Neural progenitor cell (in vitro differentiated cells): Measurements from ENCODE around the gene ARF1. TPM values are rescaled to one million over a fixed set of nuclear protein-coding genes. Genes with fewer than 3 reads are reported as not detected.

Experiments used
- DNase-seq: peaks from one replicate; pipeline ENCODE4 v3.0.0-alpha.2; 2016; ENCODE audit warnings: low spot score
- H2AFZ ChIP-seq: fragments of 200-600 bp; sonication (generic); replicated peaks from 2 replicates; pipeline ENCODE4 v1.6.1; 2016; ENCODE audit warnings: antibody characterized with exemption
- H3F3A ChIP-seq: fragments of 200-600 bp; sonication (generic); 2 replicates; pipeline ENCODE4 v1.6.1; 2016; ENCODE audit warnings: antibody characterized with exemption, low read depth
- H3K27ac ChIP-seq: fragments of 200-600 bp; sonication (generic); 2 replicates; pipeline ENCODE4 v1.5.1; 2016; ENCODE audit warnings: mild to moderate bottlenecking
- H3K27me3 ChIP-seq: fragments of 200-600 bp; sonication (generic); 2 replicates; pipeline ENCODE4 v1.6.1; 2016; ENCODE audit warnings: mild to moderate bottlenecking, moderate library complexity
- H3K36me3 ChIP-seq: fragments of 200-600 bp; sonication (generic); 2 replicates; pipeline ENCODE4 v1.5.1; 2016
- H3K4me1 ChIP-seq: fragments of 200-600 bp; sonication (generic); 2 replicates; pipeline ENCODE4 v1.6.1; 2016; ENCODE audit warnings: mixed run types
- H3K4me2 ChIP-seq: fragments of 200-600 bp; sonication (generic); 2 replicates; pipeline ENCODE4 v1.6.1; 2016
- H3K4me3 ChIP-seq: fragments of 200-600 bp; sonication (generic); 2 replicates; pipeline ENCODE4 v1.5.1; 2016
- H3K79me2 ChIP-seq: fragments of 200-600 bp; sonication (generic); 2 replicates; pipeline ENCODE4 v1.6.1; 2016; ENCODE audit warnings: low read depth
- H3K9ac ChIP-seq: fragments of 200-600 bp; sonication (generic); 2 replicates; pipeline ENCODE4 v1.6.1; 2016
- H3K9me3 ChIP-seq: fragments of 200-600 bp; sonication (generic); 2 replicates; pipeline ENCODE4 v1.5.1; 2016; ENCODE audit warnings: low read depth
- H4K20me1 ChIP-seq: fragments of 200-600 bp; sonication (generic); 2 replicates; pipeline ENCODE4 v1.6.1; 2016; ENCODE audit warnings: low read depth
- H3K27ac Mint-ChIP-seq: 3 replicates; pipeline ENCODE4 v1.8.0; 2021; ENCODE audit warnings: mixed read lengths
- H3K27me3 Mint-ChIP-seq: 2 replicates; pipeline ENCODE4 v1.8.0; 2022; ENCODE audit warnings: low read depth, mild to moderate bottlenecking, inconsistent platforms, moderate library complexity, mixed read lengths; ENCODE audit not compliant: insufficient read depth
- H3K36me3 Mint-ChIP-seq: 3 replicates; pipeline ENCODE4 v1.8.0; 2021; ENCODE audit warnings: mixed read lengths
- H3K4me1 Mint-ChIP-seq: 3 replicates; pipeline ENCODE4 v1.8.0; 2021; ENCODE audit warnings: mixed read lengths
- H3K4me3 Mint-ChIP-seq: 3 replicates; pipeline ENCODE4 v1.8.0; 2021; ENCODE audit warnings: mild to moderate bottlenecking, moderate library complexity, mixed read lengths
- H3K9me3 Mint-ChIP-seq: 3 replicates; pipeline ENCODE4 v1.8.0; 2020; ENCODE audit warnings: mixed read lengths
- EZH2 ChIP-seq: fragments of 200-600 bp; sonication (generic); IDR thresholded peaks from 2 replicates; pipeline ENCODE4 v1.6.1; 2017; ENCODE audit warnings: antibody characterized with exemption, mild to moderate bottlenecking, moderate library complexity
- EZH2phosphoT487 ChIP-seq: fragments of 200-600 bp; sonication (generic); IDR thresholded peaks from 2 replicates; pipeline ENCODE4 v1.6.1; 2017; ENCODE audit warnings: antibody characterized with exemption
- total RNA-seq: library from RNA; depleted of rRNA; stranded (reverse); fragments of >200 nt; gene quantifications from 2 replicates; pipeline ENCODE4 v1.2.3, GENCODE V29; 2015; ENCODE audit warnings: low replicate concordance
- TF ChIP-seq, protein P1 (sequence below): fragments of 200-600 bp; sonication (generic); IDR thresholded peaks from 2 replicates; pipeline ENCODE4 v1.5.1; 2017; ENCODE audit warnings: antibody characterized with exemption, mild to moderate bottlenecking

ARF1 gene
- total RNA-seq, 1 donor from 2014 or later, result 95.1 TPM

- peaks cover 14% of the 10 kb centered on the region for H4K20me1 ChIP-seq
- H2AFZ ChIP-seq, result no peak overlapping the region
- H3K36me3 ChIP-seq, result no peaks in the 10 kb centered on the region
- H3K9ac ChIP-seq, result no peak overlapping the region
- H3K36me3 Mint-ChIP-seq, result no peaks in the 10 kb centered on the region
- peaks cover 10% of the 10 kb centered on the region for H3K27me3 Mint-ChIP-seq
- H3K79me2 ChIP-seq, result peaks cover 45% of the 10 kb centered on the region
- no peak overlapping the region for H3K4me2 ChIP-seq
- no peaks in the 10 kb centered on the region for H3K9me3 Mint-ChIP-seq
- peaks cover 7% of the 10 kb centered on the region for H3F3A ChIP-seq
- H3K4me1 Mint-ChIP-seq, result peaks cover 19% of the 10 kb centered on the region
- H3K27ac ChIP-seq, result no peak overlapping the region
- H3K27ac Mint-ChIP-seq, result no peak overlapping the region
- no peak for DNase-seq
- H3K27me3 ChIP-seq, result peaks cover 14% of the 10 kb centered on the region
- H3K4me1 ChIP-seq, result peaks cover 6% of the 10 kb centered on the region
- H3K4me3 ChIP-seq, result no peak overlapping the region
- H3K4me3 Mint-ChIP-seq, result peak overlapping the region; percentile 98
- TF ChIP-seq EZH2phosphoT487 (no peak), EZH2 (no peak)
- TF ChIP-seq, protein P1, sequence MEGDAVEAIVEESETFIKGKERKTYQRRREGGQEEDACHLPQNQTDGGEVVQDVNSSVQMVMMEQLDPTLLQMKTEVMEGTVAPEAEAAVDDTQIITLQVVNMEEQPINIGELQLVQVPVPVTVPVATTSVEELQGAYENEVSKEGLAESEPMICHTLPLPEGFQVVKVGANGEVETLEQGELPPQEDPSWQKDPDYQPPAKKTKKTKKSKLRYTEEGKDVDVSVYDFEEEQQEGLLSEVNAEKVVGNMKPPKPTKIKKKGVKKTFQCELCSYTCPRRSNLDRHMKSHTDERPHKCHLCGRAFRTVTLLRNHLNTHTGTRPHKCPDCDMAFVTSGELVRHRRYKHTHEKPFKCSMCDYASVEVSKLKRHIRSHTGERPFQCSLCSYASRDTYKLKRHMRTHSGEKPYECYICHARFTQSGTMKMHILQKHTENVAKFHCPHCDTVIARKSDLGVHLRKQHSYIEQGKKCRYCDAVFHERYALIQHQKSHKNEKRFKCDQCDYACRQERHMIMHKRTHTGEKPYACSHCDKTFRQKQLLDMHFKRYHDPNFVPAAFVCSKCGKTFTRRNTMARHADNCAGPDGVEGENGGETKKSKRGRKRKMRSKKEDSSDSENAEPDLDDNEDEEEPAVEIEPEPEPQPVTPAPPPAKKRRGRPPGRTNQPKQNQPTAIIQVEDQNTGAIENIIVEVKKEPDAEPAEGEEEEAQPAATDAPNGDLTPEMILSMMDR, result no peak
- H3K9me3 ChIP-seq, result no peaks in the 10 kb centered on the region
These were observed 60.2 kb downstream of the ARF1 start for GRCh38 chr1:228142701-228143136.

- no peak for TF ChIP-seq EZH2phosphoT487
- no peak for TF ChIP-seq EZH2
- TF ChIP-seq, protein P1, result no peak
- peaks cover 14% of the 10 kb centered on the region for H4K20me1 ChIP-seq
These were observed 61.1 kb downstream of the ARF1 start for GRCh38 chr1:228143480-228144192.

DNA sequence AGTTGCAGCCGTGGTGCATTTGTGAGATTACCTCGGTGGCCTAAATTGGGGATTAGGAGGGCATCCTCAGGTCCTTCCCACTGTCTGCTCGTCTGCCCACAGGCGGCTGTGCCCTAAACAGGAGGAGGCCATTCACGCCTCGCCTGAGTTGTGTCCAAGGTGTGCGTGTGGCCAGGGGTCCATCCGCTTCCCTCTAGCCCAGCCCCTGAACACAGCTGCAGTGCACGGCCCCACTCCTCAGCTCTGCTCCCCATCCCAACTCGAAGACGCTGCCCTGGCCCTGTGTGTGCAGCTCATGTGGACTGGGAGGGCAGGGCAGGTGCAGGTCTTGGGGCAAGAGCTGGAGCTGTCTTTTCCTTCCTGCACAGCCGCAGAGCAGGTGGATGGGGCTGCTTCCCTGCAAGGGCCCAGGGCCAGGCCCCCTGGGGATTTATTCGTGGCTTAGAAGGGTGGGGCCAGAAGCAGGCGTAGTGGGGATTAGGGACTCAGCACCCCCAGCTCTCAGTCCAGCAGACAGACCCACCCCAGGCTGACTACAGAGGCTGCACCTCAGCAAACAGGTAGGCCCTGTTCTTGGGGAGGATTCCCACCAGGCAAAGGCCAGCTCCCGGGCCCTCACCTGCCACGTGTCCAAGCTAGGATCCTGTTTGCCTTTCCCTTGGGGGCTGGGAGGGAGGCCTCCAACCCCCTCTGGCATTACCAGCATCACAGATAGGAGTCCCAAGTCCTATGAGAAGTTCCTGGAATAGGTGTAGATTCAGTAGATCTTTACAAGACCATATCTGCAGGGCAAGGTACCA, 61.9 kb downstream of the ARF1 start:
- TF ChIP-seq, protein P1, result no peak
- TF ChIP-seq EZH2phosphoT487 (no peak), EZH2 (no peak)
- Histone ChIP-seq H3K9me3 (no peaks in the 10 kb centered on the region), H3K36me3 (no peaks in the 10 kb centered on the region), H3K27ac (no peak overlapping the region), H4K20me1 (peaks cover 14% of the 10 kb centered on the region), H3K4me3 (no peak overlapping the region), H3K79me2 (peaks cover 45% of the 10 kb centered on the region), H3K27me3 (no peaks in the 10 kb centered on the region), H3K4me2 (no peak overlapping the region), H3F3A (peaks cover 4% of the 10 kb centered on the region), H3K4me1 (peaks cover 10% of the 10 kb centered on the region), H2AFZ (no peak overlapping the region), H3K9ac (no peak overlapping the region)
- H3K27me3 Mint-ChIP-seq, result peaks cover 6% of the 10 kb centered on the region
- no peaks in the 10 kb centered on the region for H3K36me3 Mint-ChIP-seq
- H3K9me3 Mint-ChIP-seq, result no peaks in the 10 kb centered on the region
- peaks cover 19% of the 10 kb centered on the region for H3K4me1 Mint-ChIP-seq
- peak overlapping the region; percentile 53 for H3K4me3 Mint-ChIP-seq
- no peak for DNase-seq
- H3K27ac Mint-ChIP-seq, result peak overlapping the region; percentile 93

More at GRCh38 chr1:228143480-228144192, 61.1 kb downstream of the ARF1 start:
- Histone ChIP-seq H3K4me3 (no peak overlapping the region), H2AFZ (no peak overlapping the region), H3K79me2 (peaks cover 45% of the 10 kb centered on the region), H3K9me3 (no peaks in the 10 kb centered on the region), H3K4me1 (peaks cover 6% of the 10 kb centered on the region), H3K9ac (peak overlapping the region; percentile 8), H3K27me3 (peaks cover 5% of the 10 kb centered on the region), H3F3A (peaks cover 7% of the 10 kb centered on the region), H3K4me2 (no peak overlapping the region), H3K36me3 (no peaks in the 10 kb centered on the region), H3K27ac (no peak overlapping the region)
- peaks cover 19% of the 10 kb centered on the region for H3K4me1 Mint-ChIP-seq
- no peaks in the 10 kb centered on the region for H3K9me3 Mint-ChIP-seq
- H3K4me3 Mint-ChIP-seq, result peak overlapping the region; percentile 98
- no peaks in the 10 kb centered on the region for H3K36me3 Mint-ChIP-seq
- DNase-seq, result no peak
- peaks cover 9% of the 10 kb centered on the region for H3K27me3 Mint-ChIP-seq
- H3K27ac Mint-ChIP-seq, result peak overlapping the region; percentile 93
